ENCODE measurements around the gene BANF2.

- TF ChIP-seq EZH2phosphoT487 (IDR thresholded peaks at IDR 0.05; ENCODE audit: borderline replicate concordance, low read length) = no peak
- TF ChIP-seq CTCF (IDR thresholded peaks at IDR 0.05; ENCODE audit: low read depth, low read length, poor library complexity, severe bottlenecking) = no peak
Measured at GRCh38 chr20:17709361-17710293, 9.9 kb downstream of the BANF2 start.
